HG02840 (cell line): ENCODE results near the gene CTAG1B.
"Not testable (repeated sequence)": the region's sequence is repeated elsewhere in the genome, so short reads cannot be mapped to it uniquely, and the experiment has no call there.

ENCODE experiments used
- ATAC-seq: cut with Tn5 transposase; IDR thresholded peaks from one replicate; pipeline ENCODE4 v1.9.1; 2021; ENCODE audit warnings: mild to moderate bottlenecking, moderate library complexity, moderate number of reproducible peaks; ENCODE audit not compliant: unreplicated experiment, low FRiP score

The CTAG1B gene

GRCh38 chrX:154619182-154619581 lies at the start of gene CTAG1B:
Gene CTAG1B, minus strand, starts transcription at chrX:154619282. Its CDS starts 64 bp downstream, at chrX:154619218.
- not testable (repeated sequence) for ATAC-seq

- ATAC-seq = no peak
Observed at GRCh38 chrX:154661899-154662298, 42.8 kb upstream of the CTAG1B start.

- no peak for ATAC-seq
Observed at GRCh38 chrX:154661170-154661569, 42.1 kb upstream of the CTAG1B start.

DNA sequence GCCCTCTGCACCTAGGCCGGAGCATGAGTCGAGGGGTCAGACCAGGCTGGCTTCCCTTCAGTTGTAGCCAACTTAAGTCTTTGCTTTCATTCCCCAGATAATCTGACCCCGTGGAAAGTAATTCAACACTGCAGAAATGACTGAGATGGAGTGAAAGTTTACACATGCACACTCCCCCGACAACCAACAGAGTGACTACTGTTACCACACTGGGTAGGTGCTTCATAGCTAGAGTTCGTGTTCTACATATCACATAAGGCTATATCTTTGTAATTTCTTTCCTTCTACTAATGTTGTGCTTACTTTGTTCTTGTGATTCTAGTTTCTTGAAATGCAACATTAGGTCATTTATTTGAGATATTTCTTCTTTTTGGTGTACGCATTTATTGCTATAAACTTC lies 41.5 kb upstream of the CTAG1B start:
- ATAC-seq = no peak

DNA sequence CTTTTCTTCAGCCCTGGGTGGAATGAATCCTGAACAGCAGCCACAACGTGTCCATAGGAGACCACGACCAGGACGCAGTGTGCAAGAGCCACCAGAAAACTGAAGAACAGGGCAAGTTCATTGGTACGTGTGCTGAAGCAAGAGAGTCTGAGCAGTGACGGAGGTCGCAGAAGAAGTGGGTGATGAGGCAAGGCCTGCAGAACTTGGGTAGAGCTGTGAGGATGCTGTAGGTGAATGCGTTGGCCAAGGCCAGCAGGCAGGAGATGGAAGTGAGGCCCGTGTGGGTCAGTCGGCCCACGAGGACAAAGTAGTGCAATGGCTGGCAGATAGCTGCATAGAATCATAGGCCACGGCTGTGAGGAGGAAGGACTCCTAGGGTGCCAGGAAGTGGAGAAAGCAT lies 39.9 kb upstream of the CTAG1B start:
- ATAC-seq = no peak

GRCh38 chrX:154658187-154658586 lies 39.1 kb upstream of the CTAG1B start:
- ATAC-seq = no peak

DNA sequence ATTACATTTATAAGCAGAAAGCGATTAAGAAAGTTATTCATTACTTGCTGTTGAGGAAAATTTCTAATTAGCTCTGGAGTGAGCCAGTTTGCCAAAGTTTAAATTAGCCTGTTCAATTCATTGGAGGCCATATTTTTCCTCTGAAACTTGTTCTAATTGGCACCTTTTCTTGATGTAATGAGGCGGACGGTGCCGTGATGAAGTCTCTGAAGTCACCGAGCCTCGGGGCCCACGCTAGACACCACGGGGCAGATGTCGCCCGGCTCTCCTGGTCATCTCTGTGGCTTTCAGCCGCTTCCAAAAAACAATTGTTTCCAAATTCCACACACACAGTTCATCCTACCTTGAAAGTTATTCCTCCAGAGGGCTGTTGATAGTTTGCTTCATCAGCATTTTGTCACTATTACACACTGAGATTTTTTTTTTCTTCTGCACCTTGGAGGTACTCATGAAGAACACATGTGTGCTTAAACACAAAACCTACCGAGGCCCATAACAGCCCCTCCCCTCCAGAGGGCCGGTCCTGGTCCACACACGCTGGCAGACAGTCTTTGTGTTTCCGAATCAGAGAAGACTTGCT lies 38.2 kb upstream of the CTAG1B start:
- ATAC-seq = no peak

GRCh38 chrX:154655786-154656185 lies 36.7 kb upstream of the CTAG1B start:
- no peak for ATAC-seq

- ATAC-seq = no peak
Observed at GRCh38 chrX:154655346-154655745, 36.3 kb upstream of the CTAG1B start.

DNA sequence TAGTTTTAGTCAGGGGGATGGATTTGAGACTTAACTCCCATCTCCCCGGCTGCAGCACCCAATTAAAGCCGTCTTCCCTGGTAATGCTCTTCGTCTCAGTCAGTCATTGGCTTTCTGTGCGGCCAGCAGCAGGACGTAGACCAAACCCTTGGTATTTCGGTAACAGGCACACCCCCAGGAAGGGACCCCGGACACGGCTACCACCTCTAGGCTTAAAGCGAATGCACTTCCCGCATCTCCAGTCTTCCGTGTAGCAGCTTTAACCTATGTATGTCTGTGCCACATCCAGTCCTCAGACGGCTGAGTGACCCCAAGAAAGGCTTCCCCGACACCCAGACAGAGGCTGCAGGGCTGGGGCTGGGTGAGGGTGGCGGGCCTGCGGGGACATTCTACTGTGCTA lies 35.8 kb upstream of the CTAG1B start:
- no peak for ATAC-seq

DNA sequence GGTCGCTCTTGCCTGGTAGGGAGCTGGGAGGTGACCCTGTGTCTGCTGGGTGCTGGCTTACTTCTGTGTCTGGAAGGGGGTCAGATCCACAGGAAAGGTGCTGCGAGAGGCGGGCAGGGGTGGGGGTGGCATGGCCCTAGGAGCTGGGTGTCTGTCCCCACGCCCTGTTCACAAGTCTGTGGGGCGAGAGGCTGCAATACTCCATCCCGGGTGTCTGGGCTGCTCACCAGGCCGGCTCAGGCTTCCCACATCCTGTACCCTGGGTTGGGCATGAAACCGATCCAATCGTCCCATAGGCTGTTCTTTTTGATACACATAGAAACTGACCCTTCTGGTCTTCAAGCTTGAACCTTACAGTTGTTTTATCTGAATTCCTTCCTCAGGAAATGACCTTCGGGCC lies 35.3 kb upstream of the CTAG1B start:
- ATAC-seq = no peak

GRCh38 chrX:154653413-154653812 lies 34.3 kb upstream of the CTAG1B start, which contains the start of gene CTAG2:
Gene CTAG2, minus strand, starts transcription at chrX:154653579. Its CDS starts 64 bp downstream, at chrX:154653515.
- ATAC-seq = not testable (repeated sequence)

GRCh38 chrX:154653048-154653401 lies 33.9 kb upstream of the CTAG1B start:
- ATAC-seq = no peak

DNA sequence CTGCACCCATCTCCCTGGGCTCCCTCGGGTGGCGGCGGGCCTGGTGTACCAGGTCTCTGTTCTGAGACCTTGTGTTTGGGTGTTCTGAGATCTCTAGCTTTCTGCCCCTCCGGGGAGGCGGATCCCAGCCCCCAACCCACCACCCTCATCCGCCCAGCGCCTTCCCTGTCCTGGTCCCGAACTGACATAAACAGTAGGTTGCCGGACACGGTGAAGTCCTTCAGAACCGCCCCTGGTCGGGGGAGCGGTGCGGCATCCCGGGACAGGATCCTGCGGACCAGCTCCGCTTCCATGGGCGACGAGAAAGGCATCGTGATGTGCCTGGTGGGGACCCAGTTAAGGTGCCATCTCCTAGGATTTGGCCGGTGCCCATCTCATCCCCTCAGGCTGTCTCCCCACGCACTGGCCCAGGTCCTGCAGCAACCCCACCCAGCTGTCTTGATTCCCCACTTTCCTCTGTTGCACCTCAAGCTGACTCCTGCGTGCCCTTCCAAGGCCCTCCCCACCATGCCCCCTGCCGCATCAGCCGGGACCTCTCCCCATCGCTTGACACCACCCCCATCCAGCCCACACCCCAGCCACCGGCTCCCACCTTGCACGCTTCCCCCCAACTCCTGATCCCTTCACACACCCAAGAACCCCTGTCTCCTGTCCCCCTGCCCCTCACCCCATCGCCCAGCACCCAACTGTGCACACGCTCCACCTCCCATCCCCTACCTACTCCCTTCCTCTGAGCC lies 33.4 kb upstream of the CTAG1B start:
- no peak for ATAC-seq

DNA sequence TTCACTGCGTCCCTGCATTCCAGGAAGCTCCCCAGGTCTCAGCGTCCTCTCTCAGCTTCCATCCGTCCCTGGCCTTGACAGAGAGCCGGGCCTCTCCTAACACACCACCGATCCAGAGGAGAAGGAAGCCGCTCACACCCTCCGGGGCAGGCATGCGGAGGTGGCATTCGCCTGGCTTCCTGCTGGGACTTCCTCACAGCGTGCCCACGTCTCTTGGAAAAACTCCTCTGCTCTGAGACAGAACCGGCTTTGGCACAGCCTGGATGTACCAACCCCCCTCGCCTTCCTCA lies 31.1 kb upstream of the CTAG1B start:
- no peak for ATAC-seq

DNA sequence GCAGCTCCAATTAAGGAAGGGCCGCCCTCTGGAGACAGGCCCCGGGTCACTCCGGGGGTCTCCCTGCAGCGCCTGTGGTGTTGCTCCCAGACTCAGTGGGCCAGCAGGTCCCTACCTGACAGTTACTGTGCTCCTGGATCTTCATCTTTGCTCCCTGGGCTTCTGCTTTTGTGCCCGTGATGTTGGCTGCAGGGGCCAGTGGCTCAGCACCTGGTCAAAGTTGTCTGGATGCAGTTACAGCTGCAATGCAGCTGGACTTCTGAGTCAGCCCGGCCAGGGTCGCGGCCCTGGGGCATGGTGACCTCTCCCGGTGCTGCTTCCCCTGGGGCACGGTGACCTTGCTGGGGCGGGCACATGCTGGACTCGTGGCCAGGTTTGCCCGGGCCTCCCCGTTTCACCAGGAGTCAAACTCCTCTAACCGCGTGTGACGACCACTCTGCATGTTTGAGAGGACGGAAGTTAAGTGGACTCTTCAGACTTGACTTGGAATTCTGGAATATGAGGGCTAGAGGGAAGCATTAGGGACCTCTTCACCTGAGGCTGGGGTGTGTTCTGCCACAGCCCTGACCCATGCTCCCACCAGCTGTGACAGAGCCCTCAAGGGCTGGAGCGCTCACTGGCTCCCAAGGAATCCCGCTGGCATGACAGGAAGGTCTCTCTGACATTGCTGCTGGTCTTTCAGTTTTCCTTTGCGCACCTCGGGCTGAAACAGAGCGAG lies 30.6 kb upstream of the CTAG1B start:
- no peak for ATAC-seq

GRCh38 chrX:154648931-154649330 lies 29.8 kb upstream of the CTAG1B start:
- no peak for ATAC-seq

DNA sequence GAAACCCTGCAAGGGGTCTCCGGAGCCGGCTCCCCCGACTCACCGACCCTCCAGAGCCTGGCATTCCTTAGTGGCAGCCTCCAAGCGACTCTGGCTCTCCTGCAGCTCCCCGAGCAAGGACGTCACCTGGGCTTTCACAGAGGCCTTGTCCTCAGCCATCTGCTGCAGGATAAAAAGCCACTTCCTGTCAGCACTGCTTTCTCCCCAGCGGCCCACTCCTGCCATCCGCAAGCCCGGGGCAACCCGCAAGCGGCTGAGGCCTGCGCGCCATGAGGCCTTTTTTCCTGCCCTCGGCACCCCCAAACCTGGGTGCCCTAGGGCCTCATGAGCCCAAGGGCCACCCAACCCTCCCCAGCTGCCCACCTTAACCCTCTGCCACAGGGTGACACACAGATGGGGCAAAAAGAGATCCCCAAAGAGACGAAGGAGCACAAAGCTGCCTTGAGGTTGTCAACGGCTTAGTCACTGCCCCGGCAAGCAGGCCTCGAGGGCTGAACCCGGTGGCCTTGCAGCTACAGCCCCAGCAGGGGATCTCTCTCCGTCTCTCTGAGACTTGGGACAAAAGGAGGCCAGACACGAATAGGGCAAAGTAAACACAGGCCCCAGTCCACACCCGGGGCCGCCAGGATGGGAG lies 26.8 kb upstream of the CTAG1B start:
- not testable (repeated sequence) for ATAC-seq

GRCh38 chrX:154643708-154644107 lies 24.6 kb upstream of the CTAG1B start:
- not testable (repeated sequence) for ATAC-seq

DNA sequence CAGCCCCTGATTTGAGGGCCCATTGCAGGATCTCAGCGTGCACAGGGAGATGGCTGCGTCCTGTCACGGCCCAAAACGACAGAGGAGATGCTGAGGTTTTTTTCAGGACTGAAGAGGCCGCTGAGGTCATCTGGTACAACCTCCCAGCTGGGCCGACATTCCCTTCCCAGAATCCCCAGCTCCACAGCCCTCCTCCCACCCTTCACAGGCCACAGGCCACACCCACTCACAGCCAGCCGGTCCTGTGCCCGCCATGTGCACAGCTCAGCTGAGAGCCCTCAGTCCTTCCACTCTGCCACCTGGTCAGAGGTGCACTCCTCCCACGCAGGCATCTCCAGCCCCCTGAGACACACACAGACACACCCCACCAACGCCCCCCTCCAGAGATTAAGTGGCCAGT lies 22.7 kb upstream of the CTAG1B start:
- ATAC-seq = not testable (repeated sequence)

- not testable (repeated sequence) for ATAC-seq
Observed at GRCh38 chrX:154633661-154634060, 14.6 kb upstream of the CTAG1B start.
